Left cardiac atrium (tissue), 4 donors: ENCODE data around the gene THY1. TPM values are rescaled to one million over a fixed set of nuclear protein-coding genes. Genes with fewer than 3 reads are reported as not detected.
"Not testable (repeated sequence)": the region's sequence is repeated elsewhere in the genome, so short reads cannot be mapped to it uniquely, and the experiment has no call there.

ENCODE experiments used
- ATAC-seq, 2 donors: fragments of 200-7000 bp; cut with Tn5 transposase; one replicate each; pipeline ENCODE4 v1.9.1; 2020; ENCODE audit warnings: mild to moderate bottlenecking in 2 of 2, moderate library complexity in 2 of 2
- DNase-seq: peaks from one replicate; pipeline ENCODE4 v3.0.0-alpha.2; 2020
- intact Hi-C, 2 donors: fragments of 100-400 bp; cut with DNase I; formaldehyde crosslinking; loops; one replicate each; pipeline versions ENCODE4 v1.14.1 to v1.15.1; 2022 to 2023
- total RNA-seq, 2 donors: library from RNA; stranded (reverse); fragmentation: NEBNext Ultra II Directional; extraction: Animal tissue kit (Norgen Biotek cat#: 25700); gene quantifications; one replicate each; pipeline ENCODE4 v1.2.1, GENCODE V29; 2021
- donor health status: DM: no; HTN: yes; CAD: no.
- donor health status: DM: no; HTN: yes; CAD: no; lungs with severe emphysema.
- donor health status: DM: yes; HTN: yes; CAD: no.
- donor health status: Dilated cardiomyopathy.

The THY1 gene
- total RNA-seq, 2 donors from 2014 or later = 6.1 to 7.0 TPM

- intact Hi-C loops = no loop called here
- DNase-seq (no peak), ATAC-seq (no peak)
Observed at GRCh38 chr11:119402470-119402869, 20.5 kb downstream of the THY1 start.

GRCh38 chr11:119400860-119401259, 22.1 kb downstream of the THY1 start:
- no peak for ATAC-seq
- intact Hi-C loops = no loop called here

GRCh38 chr11:119397740-119398139, 25.2 kb downstream of the THY1 start:
- intact Hi-C loops = no loop called here
- DNase-seq = no peak
- ATAC-seq = no peak

More at GRCh38 chr11:119400860-119401259, 22.1 kb downstream of the THY1 start:
- DNase-seq = no peak

- intact Hi-C loops = no loop called here
- DNase-seq = no peak
- ATAC-seq = no peak
Observed at GRCh38 chr11:119396835-119397234, 26.1 kb downstream of the THY1 start.

GRCh38 chr11:119391275-119391674, 31.7 kb downstream of the THY1 start:
- DNase-seq (no peak), ATAC-seq (no peak)
- intact Hi-C loops = no loop called here

- intact Hi-C loops = no loop called here
- ATAC-seq (no peak), DNase-seq (no peak)
Observed at GRCh38 chr11:119389611-119390254, 33.2 kb downstream of the THY1 start.

GRCh38 chr11:119388103-119388502, 34.9 kb downstream of the THY1 start:
- intact Hi-C loops = no loop called here
- DNase-seq = no peak
- no peak for ATAC-seq

GRCh38 chr11:119384332-119384731, 38.6 kb downstream of the THY1 start:
- DNase-seq (no peak), ATAC-seq (no peak)
- intact Hi-C loops = no loop called here

- ATAC-seq, intact Hi-C loops, DNase-seq: not testable (repeated sequence)
Observed at GRCh38 chr11:119382513-119382912, 40.5 kb downstream of the THY1 start.

- no peak for ATAC-seq
- intact Hi-C loops = no loop called here
- DNase-seq = no peak
Observed at GRCh38 chr11:119382101-119382500, 40.9 kb downstream of the THY1 start.

GRCh38 chr11:119381181-119381988, 41.6 kb downstream of the THY1 start, which contains the start of gene USP2:
USP2 (minus strand) TSS chr11:119381690; CDS start chr11:119373480, 8,210 bp downstream.
- ATAC-seq (peak; percentile 96), DNase-seq (peak; percentile 98)
- intact Hi-C loops = loop anchor here in 1 of 2 donors (2.0 kb wide), 1 partner anchor 25 kb away; no protein-coding TSS in a partner anchor

GRCh38 chr11:119380827-119381180, 42.2 kb downstream of the THY1 start:
- DNase-seq = no peak
- intact Hi-C loops = loop anchor here in 1 of 2 donors (2.0 kb wide), 1 partner anchor 24 kb away; no protein-coding TSS in a partner anchor
- ATAC-seq = peak in 1 of 2 donors; percentile 1

GRCh38 chr11:119380160-119380826, 42.7 kb downstream of the THY1 start:
- no peak for DNase-seq
- no peak for ATAC-seq
- intact Hi-C loops = loop anchor here in 1 of 2 donors (2.0 kb wide), 1 partner anchor 23 kb away; no protein-coding TSS in a partner anchor

GRCh38 chr11:119378851-119379465, 44.0 kb downstream of the THY1 start:
- DNase-seq (no peak), ATAC-seq (peak in 1 of 2 donors; percentile 2)
- intact Hi-C loops = no loop called here

GRCh38 chr11:119377961-119378667, 44.9 kb downstream of the THY1 start:
- intact Hi-C loops = no loop called here
- DNase-seq (no peak), ATAC-seq (no peak)

- intact Hi-C loops = no loop called here
- DNase-seq (peak; percentile 50), ATAC-seq (peak in 1 of 2 donors; percentile 3)
Observed at GRCh38 chr11:119377112-119377901, 45.7 kb downstream of the THY1 start.

- DNase-seq (peak; percentile 51), ATAC-seq (peak; percentile 3 to 4)
Observed at GRCh38 chr11:119376197-119376847, 46.6 kb downstream of the THY1 start.

More at GRCh38 chr11:119376197-119376847, 46.6 kb downstream of the THY1 start:
- intact Hi-C loops = no loop called here
